ENCODE data around the gene PFN1. TPM values are rescaled to one million over a fixed set of nuclear protein-coding genes. Genes with fewer than 3 reads are reported as not detected.
A peak's percentile ranks its signal among the peaks of the same experiment; 100 is the strongest.

The PFN1 gene
- total and polyA plus RNA-seq, 9 of the 15 experiments (the other 6 are each of a cell fraction or from before 2014, with no cell fraction given) = 60.5 to 1,479 (median 456) TPM

DNA sequence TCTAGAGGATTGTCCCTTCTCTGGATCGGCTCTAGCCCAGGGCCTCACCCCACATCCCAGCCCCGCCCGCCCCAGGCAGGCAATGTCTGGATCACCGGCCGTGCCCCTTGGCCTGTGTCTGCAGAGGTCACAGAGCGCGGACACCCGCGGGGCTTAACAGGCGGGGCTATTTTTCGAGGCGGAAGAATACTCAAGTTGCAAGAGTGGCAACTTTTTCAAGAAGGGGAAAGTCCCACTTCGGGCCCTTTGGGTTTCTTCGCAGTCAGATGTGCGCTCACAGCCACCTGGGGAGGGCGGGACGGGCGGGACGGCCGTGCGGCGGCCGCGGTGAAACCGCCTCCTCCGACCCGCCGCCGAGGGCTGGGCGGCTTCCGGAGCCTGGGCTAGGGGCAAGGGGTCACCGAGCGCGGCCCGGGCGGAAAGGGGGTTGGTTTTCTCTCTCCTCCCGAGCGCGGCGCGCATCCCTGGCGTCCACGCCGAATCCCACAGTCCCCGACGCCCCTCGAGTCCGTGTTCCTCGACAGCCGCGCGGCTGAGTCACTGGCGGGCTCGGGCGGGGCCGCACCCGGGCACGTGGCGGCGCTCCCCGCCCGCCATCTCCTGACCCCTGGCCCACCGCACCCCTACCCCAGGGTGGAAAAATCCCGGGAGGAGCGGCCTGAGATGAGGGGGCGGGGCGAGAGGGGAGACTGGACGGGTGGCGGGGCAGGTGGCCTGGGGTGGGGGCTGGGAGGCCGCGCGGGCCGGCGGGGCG is 1.2 kb upstream of the PFN1 start (continued):
- TF ChIP-seq RFX5 (IDR thresholded peaks at IDR 0.05; ENCODE audit: low read depth, low read length) (no peak), HNRNPK (IDR thresholded peaks at IDR 0.05; ENCODE audit: low read depth, low read length, poor library complexity, severe bottlenecking) (no peak), NEUROD1 (IDR thresholded peaks at IDR 0.05; ENCODE audit: borderline replicate concordance, low read depth, low read length, partially characterized antibody) (no peak), ZNF140 (CRISPR knock-in tag; IDR thresholded peaks at IDR 0.05) (no peak), TGIF2 (CRISPR knock-in tag; IDR thresholded peaks at IDR 0.05) (no peak), TFAM (CRISPR knock-in tag; conservative IDR thresholded peaks at IDR 0.05) (no peak), ZNF12 (CRISPR knock-in tag; IDR thresholded peaks at IDR 0.05) (no peak), RBM14 (IDR thresholded peaks at IDR 0.05; ENCODE audit: borderline replicate concordance, insufficient read depth, low read depth, low read length) (no peak), ZNF551 (CRISPR knock-in tag; IDR thresholded peaks at IDR 0.05) (no peak), ZNF668 (CRISPR knock-in tag; IDR thresholded peaks at IDR 0.05) (no peak), BRCA1 (IDR thresholded peaks at IDR 0.05) (no peak), BRCA1 (CRISPR knock-in tag; IDR thresholded peaks at IDR 0.05) (no peak), HMGN3 (IDR thresholded peaks at IDR 0.05; ENCODE audit: borderline replicate concordance, extremely low read depth, insufficient read length, low read depth, low read length) (no peak), ATF7 (IDR thresholded peaks at IDR 0.05) (peak; percentile 61; the same call in 1 of the 2 replicates), ZNF644 (tag; IDR thresholded peaks at IDR 0.05; ENCODE audit: low read depth) (no peak), MECOM (CRISPR knock-in tag; IDR thresholded peaks at IDR 0.05) (no peak), ZNF584 (CRISPR knock-in tag; IDR thresholded peaks at IDR 0.05; ENCODE audit: low read depth) (no peak; the same call in 1 of the 2 replicates), SUPT5H (IDR thresholded peaks at IDR 0.05) (no peak), PCBP2 (IDR thresholded peaks at IDR 0.05; ENCODE audit: low read depth, low read length, poor library complexity, severe bottlenecking) (no peak), ARNT (IDR thresholded peaks at IDR 0.05) (no peak), TRIM24 (IDR thresholded peaks at IDR 0.05) (no peak)
- TF ChIP-seq, protein P1, sequence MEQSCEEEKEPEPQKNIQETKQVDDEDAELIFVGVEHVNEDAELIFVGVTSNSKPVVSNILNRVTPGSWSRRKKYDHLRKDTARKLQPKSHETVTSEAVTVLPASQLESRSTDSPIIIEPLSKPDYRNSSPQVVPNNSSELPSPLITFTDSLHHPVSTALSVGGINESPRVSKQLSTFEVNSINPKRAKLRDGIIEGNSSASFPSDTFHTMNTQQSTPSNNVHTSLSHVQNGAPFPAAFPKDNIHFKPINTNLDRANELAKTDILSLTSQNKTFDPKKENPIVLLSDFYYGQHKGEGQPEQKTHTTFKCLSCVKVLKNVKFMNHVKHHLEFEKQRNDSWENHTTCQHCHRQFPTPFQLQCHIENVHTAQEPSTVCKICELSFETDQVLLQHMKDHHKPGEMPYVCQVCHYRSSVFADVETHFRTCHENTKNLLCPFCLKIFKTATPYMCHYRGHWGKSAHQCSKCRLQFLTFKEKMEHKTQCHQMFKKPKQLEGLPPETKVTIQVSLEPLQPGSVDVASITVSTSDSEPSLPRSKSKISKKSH (CRISPR knock-in tag; IDR thresholded peaks at IDR 0.05) = no peak
- TF ChIP-seq, protein P2, sequence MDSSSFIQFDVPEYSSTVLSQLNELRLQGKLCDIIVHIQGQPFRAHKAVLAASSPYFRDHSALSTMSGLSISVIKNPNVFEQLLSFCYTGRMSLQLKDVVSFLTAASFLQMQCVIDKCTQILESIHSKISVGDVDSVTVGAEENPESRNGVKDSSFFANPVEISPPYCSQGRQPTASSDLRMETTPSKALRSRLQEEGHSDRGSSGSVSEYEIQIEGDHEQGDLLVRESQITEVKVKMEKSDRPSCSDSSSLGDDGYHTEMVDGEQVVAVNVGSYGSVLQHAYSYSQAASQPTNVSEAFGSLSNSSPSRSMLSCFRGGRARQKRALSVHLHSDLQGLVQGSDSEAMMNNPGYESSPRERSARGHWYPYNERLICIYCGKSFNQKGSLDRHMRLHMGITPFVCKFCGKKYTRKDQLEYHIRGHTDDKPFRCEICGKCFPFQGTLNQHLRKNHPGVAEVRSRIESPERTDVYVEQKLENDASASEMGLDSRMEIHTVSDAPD (CRISPR knock-in tag; IDR thresholded peaks at IDR 0.05) = no peak
- TF ChIP-seq, protein P3, sequence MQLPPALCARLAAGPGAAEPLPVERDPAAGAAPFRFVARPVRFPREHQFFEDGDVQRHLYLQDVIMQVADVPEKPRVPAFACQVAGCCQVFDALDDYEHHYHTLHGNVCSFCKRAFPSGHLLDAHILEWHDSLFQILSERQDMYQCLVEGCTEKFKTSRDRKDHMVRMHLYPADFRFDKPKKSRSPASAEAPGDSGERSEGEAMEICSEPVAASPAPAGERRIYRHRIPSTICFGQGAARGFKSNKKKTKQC (CRISPR knock-in tag; IDR thresholded peaks at IDR 0.05) = 0 out of 2 replicates have a peak, but pooled peaks have one; percentile 31
- TF ChIP-seq, protein P4, sequence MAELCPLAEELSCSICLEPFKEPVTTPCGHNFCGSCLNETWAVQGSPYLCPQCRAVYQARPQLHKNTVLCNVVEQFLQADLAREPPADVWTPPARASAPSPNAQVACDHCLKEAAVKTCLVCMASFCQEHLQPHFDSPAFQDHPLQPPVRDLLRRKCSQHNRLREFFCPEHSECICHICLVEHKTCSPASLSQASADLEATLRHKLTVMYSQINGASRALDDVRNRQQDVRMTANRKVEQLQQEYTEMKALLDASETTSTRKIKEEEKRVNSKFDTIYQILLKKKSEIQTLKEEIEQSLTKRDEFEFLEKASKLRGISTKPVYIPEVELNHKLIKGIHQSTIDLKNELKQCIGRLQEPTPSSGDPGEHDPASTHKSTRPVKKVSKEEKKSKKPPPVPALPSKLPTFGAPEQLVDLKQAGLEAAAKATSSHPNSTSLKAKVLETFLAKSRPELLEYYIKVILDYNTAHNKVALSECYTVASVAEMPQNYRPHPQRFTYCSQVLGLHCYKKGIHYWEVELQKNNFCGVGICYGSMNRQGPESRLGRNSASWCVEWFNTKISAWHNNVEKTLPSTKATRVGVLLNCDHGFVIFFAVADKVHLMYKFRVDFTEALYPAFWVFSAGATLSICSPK (IDR thresholded peaks at IDR 0.05; ENCODE audit: borderline replicate concordance) = no peak
